PC-3 (cell line): ENCODE results near the gene C16orf92.

Experiments
- CTCF ChIP-seq: fragments of 300-600 bp; sonication (generic); conservative IDR thresholded peaks from 2 replicates; pipeline ENCODE4 v1.5.1; 2017; ENCODE audit warnings: antibody characterized with exemption, low read depth, mild to moderate bottlenecking, low read length
- EZH2 ChIP-seq: fragments of 300-600 bp; sonication (generic); IDR thresholded peaks from one replicate; pipeline ENCODE4 v1.6.1; 2017; ENCODE audit warnings: antibody characterized with exemption, mild to moderate bottlenecking, low read length; ENCODE audit not compliant: unreplicated experiment

DNA sequence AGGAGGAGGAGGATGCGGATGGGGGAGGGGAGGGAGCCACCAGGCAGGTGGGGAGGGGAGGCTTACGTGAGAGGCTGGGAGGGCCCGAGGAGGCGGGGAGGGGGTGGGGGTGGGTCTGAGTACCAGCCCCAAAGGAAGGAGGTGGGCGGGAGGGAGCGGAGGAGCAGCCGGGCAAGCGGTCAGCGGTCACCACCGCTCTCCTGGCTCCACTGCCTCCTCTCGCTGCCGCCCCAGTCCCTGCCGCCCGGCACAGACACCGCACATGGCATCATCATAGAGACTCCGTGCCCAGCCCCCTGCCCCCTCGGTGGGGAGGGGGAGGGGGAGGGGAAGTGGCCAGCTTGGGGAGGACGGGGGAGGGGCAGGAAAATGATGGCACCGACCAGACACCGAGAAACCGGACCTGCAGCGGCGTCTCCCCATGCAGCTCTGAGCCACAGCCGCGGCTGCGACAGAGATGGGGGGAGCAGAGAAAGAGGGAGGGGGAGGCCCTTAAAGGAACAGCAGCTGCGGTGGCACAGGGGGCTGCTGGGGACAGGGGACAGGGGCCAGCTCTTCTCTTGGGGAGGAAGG is 7.9 kb downstream of the C16orf92 start, which contains the start of gene TLCD3B:
- TF ChIP-seq CTCF (no peak), EZH2 (no peak)
